Measurements from ENCODE around the gene FOXM1.
A peak's percentile ranks its signal among the peaks of the same experiment; 100 is the strongest.

FOXM1 gene, protein sequence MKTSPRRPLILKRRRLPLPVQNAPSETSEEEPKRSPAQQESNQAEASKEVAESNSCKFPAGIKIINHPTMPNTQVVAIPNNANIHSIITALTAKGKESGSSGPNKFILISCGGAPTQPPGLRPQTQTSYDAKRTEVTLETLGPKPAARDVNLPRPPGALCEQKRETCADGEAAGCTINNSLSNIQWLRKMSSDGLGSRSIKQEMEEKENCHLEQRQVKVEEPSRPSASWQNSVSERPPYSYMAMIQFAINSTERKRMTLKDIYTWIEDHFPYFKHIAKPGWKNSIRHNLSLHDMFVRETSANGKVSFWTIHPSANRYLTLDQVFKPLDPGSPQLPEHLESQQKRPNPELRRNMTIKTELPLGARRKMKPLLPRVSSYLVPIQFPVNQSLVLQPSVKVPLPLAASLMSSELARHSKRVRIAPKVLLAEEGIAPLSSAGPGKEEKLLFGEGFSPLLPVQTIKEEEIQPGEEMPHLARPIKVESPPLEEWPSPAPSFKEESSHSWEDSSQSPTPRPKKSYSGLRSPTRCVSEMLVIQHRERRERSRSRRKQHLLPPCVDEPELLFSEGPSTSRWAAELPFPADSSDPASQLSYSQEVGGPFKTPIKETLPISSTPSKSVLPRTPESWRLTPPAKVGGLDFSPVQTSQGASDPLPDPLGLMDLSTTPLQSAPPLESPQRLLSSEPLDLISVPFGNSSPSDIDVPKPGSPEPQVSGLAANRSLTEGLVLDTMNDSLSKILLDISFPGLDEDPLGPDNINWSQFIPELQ

DNA sequence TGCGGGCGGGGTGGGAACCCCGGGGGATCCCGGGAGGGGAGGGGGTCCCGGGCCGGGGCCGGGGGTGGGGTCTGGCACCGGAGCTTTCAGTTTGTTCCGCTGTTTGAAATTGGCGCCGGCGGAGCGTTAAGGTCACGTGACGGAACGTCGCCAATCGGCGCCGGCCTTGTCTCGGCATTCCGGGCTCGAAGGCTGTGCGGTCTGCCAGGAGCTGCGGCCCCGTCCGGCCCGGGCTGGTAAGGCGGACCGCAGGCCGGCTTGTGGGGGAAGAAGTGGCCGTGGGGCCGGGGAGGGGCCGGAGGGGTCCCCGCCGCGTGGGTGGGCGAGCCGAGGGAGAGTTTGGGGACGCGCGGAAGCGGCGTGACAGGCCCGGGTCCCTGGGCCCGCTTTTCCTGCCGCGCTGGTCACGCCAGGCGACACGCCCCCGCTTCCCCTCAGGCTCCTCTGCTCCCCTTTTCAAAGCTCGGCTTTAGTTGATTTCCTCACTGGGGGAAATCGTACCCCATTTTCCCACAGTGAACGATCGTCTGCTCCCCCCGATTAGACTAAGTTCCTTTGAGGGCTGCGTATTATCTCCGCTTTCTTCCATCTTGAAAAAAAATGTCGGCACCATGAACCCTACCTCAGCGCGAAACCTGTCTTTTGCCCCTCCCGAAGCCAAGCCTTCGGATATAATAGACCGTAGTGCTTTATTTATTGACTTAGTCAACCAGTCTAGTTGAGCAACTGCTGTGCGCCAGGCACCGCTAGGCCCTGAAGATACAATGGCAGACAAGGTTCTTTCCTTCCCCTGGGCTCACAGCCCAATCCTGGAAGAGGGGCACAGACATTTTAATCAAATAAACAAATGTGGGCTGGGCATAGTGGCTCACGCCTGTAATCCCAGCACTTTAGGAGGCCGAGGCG is at the start of gene FOXM1, which contains the start of gene RHNO1:
TSS of gene FOXM1 (minus strand) at position 128 of the 906 bp plus-strand sequence. CDS start 2,696 bp downstream, outside the sequence.
TSS of gene RHNO1 (plus strand) at position 177 of the 906 bp plus-strand sequence. CDS start 8,144 bp downstream, outside the sequence.
- peak; percentile 93 for ATAC-seq
- TF ChIP-seq, protein P1, sequence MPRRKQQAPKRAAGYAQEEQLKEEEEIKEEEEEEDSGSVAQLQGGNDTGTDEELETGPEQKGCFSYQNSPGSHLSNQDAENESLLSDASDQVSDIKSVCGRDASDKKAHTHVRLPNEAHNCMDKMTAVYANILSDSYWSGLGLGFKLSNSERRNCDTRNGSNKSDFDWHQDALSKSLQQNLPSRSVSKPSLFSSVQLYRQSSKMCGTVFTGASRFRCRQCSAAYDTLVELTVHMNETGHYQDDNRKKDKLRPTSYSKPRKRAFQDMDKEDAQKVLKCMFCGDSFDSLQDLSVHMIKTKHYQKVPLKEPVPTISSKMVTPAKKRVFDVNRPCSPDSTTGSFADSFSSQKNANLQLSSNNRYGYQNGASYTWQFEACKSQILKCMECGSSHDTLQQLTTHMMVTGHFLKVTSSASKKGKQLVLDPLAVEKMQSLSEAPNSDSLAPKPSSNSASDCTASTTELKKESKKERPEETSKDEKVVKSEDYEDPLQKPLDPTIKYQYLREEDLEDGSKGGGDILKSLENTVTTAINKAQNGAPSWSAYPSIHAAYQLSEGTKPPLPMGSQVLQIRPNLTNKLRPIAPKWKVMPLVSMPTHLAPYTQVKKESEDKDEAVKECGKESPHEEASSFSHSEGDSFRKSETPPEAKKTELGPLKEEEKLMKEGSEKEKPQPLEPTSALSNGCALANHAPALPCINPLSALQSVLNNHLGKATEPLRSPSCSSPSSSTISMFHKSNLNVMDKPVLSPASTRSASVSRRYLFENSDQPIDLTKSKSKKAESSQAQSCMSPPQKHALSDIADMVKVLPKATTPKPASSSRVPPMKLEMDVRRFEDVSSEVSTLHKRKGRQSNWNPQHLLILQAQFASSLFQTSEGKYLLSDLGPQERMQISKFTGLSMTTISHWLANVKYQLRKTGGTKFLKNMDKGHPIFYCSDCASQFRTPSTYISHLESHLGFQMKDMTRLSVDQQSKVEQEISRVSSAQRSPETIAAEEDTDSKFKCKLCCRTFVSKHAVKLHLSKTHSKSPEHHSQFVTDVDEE (CRISPR knock-in tag; IDR thresholded peaks at IDR 0.05): 0 out of 2 replicates have a peak, but pooled peaks have one; percentile 38
- TF ChIP-seq GLIS3 (CRISPR knock-in tag; IDR thresholded peaks at IDR 0.05) (no peak), ZFP30 (CRISPR knock-in tag; IDR thresholded peaks at IDR 0.05) (no peak), CSRNP3 (CRISPR knock-in tag; IDR thresholded peaks at IDR 0.05) (no peak)

GRCh38 chr12:2925322-2925995 is 48.5 kb upstream of the FOXM1 start:
- peak; percentile 30; the same call in 1 of the 3 replicates for ATAC-seq
- TF ChIP-seq ZC3H10 (CRISPR knock-in tag; IDR thresholded peaks at IDR 0.05) (no peak), ARNTL (CRISPR knock-in tag; IDR thresholded peaks at IDR 0.05; ENCODE audit: borderline replicate concordance, low read depth) (no peak)

DNA sequence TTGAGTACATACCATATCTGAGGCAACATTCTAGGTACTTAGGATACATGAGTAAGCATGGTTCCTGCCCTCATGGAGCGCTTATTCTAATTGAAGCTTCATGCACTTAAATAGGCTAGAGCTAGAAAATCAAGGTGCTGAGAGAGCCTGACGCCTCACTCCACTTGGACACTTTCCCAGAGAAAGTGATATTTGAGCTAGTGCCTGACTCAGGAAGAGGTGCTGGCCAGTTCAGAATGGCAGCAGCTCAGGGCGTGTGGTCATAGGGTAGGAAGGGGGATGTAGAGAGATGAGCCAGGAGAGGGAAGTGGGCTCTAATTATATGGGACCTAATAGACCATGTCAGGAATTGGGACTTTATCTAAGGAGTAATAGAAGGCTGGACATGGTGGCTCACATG is 47.0 kb upstream of the FOXM1 start:
- TF ChIP-seq ZNF8 (CRISPR knock-in tag; IDR thresholded peaks at IDR 0.05): no peak
- no peak for TF ChIP-seq PATZ1 (CRISPR knock-in tag; IDR thresholded peaks at IDR 0.05; ENCODE audit: borderline replicate concordance)
- TF ChIP-seq BACH2 (CRISPR knock-in tag; IDR thresholded peaks at IDR 0.05; ENCODE audit: borderline replicate concordance): no peak
- TF ChIP-seq CSRNP3 (CRISPR knock-in tag; IDR thresholded peaks at IDR 0.05): no peak
- no peak for TF ChIP-seq ZFP30 (CRISPR knock-in tag; IDR thresholded peaks at IDR 0.05)
- TF ChIP-seq PPARA (CRISPR knock-in tag; IDR thresholded peaks at IDR 0.05; ENCODE audit: borderline replicate concordance): no peak
- no peak for TF ChIP-seq ARNTL (CRISPR knock-in tag; IDR thresholded peaks at IDR 0.05; ENCODE audit: borderline replicate concordance, low read depth)
- TF ChIP-seq CSDC2 (CRISPR knock-in tag; IDR thresholded peaks at IDR 0.05): no peak
- no peak for TF ChIP-seq TCF4 (CRISPR knock-in tag; IDR thresholded peaks at IDR 0.05; ENCODE audit: borderline replicate concordance)
- no peak for TF ChIP-seq ZNF565 (CRISPR knock-in tag; conservative IDR thresholded peaks at IDR 0.05; ENCODE audit: low read depth)
- no peak for TF ChIP-seq TOX (CRISPR knock-in tag; IDR thresholded peaks at IDR 0.05; ENCODE audit: borderline replicate concordance)
- TF ChIP-seq GLIS3 (CRISPR knock-in tag; IDR thresholded peaks at IDR 0.05): no peak
- TF ChIP-seq ISL1 (CRISPR knock-in tag; IDR thresholded peaks at IDR 0.05): no peak
- TF ChIP-seq OSR1 (CRISPR knock-in tag; IDR thresholded peaks at IDR 0.05): no peak
- TF ChIP-seq, protein P2, sequence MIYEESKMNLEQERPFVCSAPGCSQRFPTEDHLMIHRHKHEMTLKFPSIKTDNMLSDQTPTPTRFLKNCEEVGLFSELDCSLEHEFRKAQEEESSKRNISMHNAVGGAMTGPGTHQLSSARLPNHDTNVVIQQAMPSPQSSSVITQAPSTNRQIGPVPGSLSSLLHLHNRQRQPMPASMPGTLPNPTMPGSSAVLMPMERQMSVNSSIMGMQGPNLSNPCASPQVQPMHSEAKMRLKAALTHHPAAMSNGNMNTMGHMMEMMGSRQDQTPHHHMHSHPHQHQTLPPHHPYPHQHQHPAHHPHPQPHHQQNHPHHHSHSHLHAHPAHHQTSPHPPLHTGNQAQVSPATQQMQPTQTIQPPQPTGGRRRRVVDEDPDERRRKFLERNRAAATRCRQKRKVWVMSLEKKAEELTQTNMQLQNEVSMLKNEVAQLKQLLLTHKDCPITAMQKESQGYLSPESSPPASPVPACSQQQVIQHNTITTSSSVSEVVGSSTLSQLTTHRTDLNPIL (CRISPR knock-in tag; IDR thresholded peaks at IDR 0.05; ENCODE audit: low read depth): no peak
- no peak for TF ChIP-seq ZNF70 (CRISPR knock-in tag; IDR thresholded peaks at IDR 0.05)
- TF ChIP-seq RARB (CRISPR knock-in tag; IDR thresholded peaks at IDR 0.05): no peak
- TF ChIP-seq ESRRG (CRISPR knock-in tag; IDR thresholded peaks at IDR 0.05): no peak
- TF ChIP-seq, protein P1 (CRISPR knock-in tag; IDR thresholded peaks at IDR 0.05): no peak
- no peak for TF ChIP-seq ZC3H10 (CRISPR knock-in tag; IDR thresholded peaks at IDR 0.05)
- no peak for ATAC-seq

Measured in SK-N-SH treated with all-trans-retinoic acid at 6 μM for 48 hours (cell line).